Neuron (in vitro differentiated cells): ENCODE data around the gene SETBP1.
A peak's percentile ranks its signal among the peaks of the same experiment; 100 is the strongest.

ENCODE experiments used
- H2AFZ ChIP-seq: one replicate; pipeline ENCODE4 v1.6.1; 2013; ENCODE audit warnings: low read depth, mild to moderate bottlenecking, inconsistent platforms, low read length, moderate library complexity
- H3K27me3 ChIP-seq: one replicate; pipeline ENCODE4 v1.6.1; 2013; ENCODE audit warnings: low read length; ENCODE audit not compliant: insufficient read depth
- H3K36me3 ChIP-seq: one replicate; pipeline ENCODE4 v1.6.1; 2013; ENCODE audit warnings: low read length; ENCODE audit not compliant: insufficient read depth
- H3K4me1 ChIP-seq: one replicate; pipeline ENCODE4 v1.6.1; 2013; ENCODE audit warnings: low read length; ENCODE audit not compliant: insufficient read depth
- H3K4me3 ChIP-seq: 2 replicates; pipeline ENCODE4 v1.5.1; 2013; ENCODE audit warnings: mild to moderate bottlenecking, low read length, moderate library complexity
- H3K9me3 ChIP-seq: one replicate; pipeline ENCODE4 v1.6.1; 2013; ENCODE audit warnings: low read length

SETBP1 gene

DNA sequence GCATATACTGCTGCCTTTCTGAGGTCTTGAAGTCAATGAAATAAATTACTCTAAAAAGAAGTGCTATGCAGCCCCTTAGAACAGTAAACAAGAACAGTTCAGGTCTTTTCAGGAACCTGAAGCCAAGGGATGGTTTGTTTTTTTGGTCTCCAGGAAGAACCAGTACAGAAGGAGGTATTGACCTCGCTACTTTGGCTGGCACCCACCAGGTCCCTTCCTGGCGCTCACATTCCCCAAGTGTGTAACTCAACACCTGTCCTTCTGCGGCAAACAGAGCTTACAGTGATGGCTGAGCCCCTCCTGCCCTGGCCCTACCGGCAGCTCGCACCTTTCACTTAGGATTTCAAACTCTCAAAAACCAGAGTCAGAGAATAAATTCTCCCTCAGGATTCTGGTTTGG, 51.9 kb downstream of the SETBP1 start:
- peaks cover 26% of the 10 kb centered on the region for H3K4me1 ChIP-seq
- H2AFZ ChIP-seq, result no peak overlapping the region
- H3K4me3 ChIP-seq, result no peak overlapping the region
- no peaks in the 10 kb centered on the region for H3K27me3 ChIP-seq
- H3K9me3 ChIP-seq, result no peaks in the 10 kb centered on the region
- H3K36me3 ChIP-seq, result peaks cover 10% of the 10 kb centered on the region

GRCh38 chr18:44733069-44733753, 52.5 kb downstream of the SETBP1 start:
- Histone ChIP-seq H3K4me3 (no peak overlapping the region), H3K4me1 (peaks cover 20% of the 10 kb centered on the region), H3K36me3 (peaks cover 10% of the 10 kb centered on the region), H3K27me3 (no peaks in the 10 kb centered on the region), H2AFZ (no peak overlapping the region), H3K9me3 (no peaks in the 10 kb centered on the region)

GRCh38 chr18:44733754-44734465, 53.2 kb downstream of the SETBP1 start:
- no peaks in the 10 kb centered on the region for H3K9me3 ChIP-seq
- no peaks in the 10 kb centered on the region for H3K27me3 ChIP-seq
- H3K4me1 ChIP-seq, result peaks cover 19% of the 10 kb centered on the region
- H3K4me3 ChIP-seq, result no peak overlapping the region
- H2AFZ ChIP-seq, result no peak overlapping the region
- peaks cover 10% of the 10 kb centered on the region for H3K36me3 ChIP-seq

- Histone ChIP-seq H3K27me3 (no peaks in the 10 kb centered on the region), H3K4me1 (peaks cover 19% of the 10 kb centered on the region), H2AFZ (no peak overlapping the region), H3K4me3 (no peak overlapping the region), H3K9me3 (no peaks in the 10 kb centered on the region), H3K36me3 (peaks cover 12% of the 10 kb centered on the region)
Measured at GRCh38 chr18:44735096-44735495, 54.4 kb downstream of the SETBP1 start.

DNA sequence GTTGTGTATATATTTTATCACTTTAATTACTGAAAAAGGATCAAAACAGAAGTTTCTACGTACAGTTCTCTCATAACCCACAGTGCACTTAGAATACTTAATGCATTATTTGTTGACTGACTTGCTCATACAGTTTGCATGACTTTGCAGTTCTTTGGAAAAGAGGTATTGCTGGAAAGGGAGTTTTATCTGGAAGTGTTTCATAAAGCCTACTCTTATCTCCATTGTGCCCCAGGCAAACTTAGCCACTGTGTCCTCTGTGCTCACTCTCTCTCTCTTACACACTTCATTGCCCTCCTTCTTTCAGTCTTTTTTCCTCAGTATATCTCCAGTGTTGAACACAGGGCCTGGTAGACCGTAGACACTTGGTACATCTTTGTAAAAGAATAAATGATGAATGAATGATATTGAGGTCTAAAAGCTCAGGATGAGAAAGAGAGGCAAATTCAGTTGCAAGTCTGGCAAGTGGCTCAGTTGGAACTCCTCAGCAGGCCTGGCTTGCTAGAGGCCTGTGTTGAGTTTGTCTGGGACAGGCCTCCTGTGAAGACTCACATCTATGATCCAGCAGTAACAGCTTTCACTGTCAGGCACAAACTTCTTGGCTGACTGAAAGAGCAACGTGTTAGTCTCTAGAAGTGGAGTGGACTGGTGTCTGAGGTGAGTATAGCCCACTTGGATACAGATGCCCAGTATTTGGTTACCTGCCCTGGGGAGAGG, 56.1 kb downstream of the SETBP1 start:
- Histone ChIP-seq H3K9me3 (no peaks in the 10 kb centered on the region), H3K36me3 (peaks cover 14% of the 10 kb centered on the region), H3K27me3 (no peaks in the 10 kb centered on the region), H3K4me3 (no peak overlapping the region), H3K4me1 (peaks cover 21% of the 10 kb centered on the region), H2AFZ (no peak overlapping the region)

DNA sequence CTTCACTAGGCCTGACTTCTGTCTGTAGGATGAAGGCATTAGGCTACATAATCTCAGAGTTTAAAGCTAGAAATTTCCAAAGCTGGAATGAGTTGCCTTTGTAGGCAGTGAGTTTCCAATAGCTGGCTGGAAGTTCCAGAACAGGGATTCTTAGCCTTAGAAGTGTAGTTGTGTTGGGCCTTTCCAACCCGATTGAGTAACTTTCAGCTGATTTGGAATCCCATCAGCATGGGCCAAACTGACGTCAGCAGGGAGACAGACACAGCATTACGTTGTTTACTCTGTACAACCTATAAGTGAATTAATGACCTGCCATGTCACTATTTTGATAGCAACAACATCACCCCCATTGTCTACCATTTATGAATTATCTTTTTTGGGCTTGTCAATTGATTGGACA, 56.9 kb downstream of the SETBP1 start:
- H3K4me3 ChIP-seq, result no peak overlapping the region
- H3K36me3 ChIP-seq, result peaks cover 14% of the 10 kb centered on the region
- H3K4me1 ChIP-seq, result peaks cover 28% of the 10 kb centered on the region
- no peaks in the 10 kb centered on the region for H3K9me3 ChIP-seq
- H3K27me3 ChIP-seq, result no peaks in the 10 kb centered on the region
- H2AFZ ChIP-seq, result no peak overlapping the region

DNA sequence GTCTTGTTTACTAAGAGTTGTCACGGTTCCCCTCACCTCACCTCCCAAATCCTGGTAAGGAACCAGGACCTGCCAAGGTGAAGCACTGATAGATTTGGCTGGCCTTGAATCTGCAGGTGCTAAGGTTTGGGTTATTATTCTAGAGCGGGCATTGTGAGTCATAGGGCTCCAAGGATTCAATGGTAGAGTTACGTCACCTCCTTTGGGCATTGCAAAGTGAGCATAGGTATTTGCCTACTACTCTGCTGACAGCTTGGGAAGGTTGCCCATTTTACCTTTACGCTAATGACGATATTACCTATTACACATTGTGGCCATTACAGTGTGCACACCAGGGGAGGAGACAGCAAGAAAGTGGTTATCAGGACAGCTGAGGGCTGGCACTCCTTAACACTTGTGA, 59.3 kb downstream of the SETBP1 start:
- peaks cover 14% of the 10 kb centered on the region for H3K36me3 ChIP-seq
- H3K27me3 ChIP-seq, result no peaks in the 10 kb centered on the region
- no peak overlapping the region for H2AFZ ChIP-seq
- peaks cover 38% of the 10 kb centered on the region for H3K4me1 ChIP-seq
- no peaks in the 10 kb centered on the region for H3K9me3 ChIP-seq
- no peak overlapping the region for H3K4me3 ChIP-seq

DNA sequence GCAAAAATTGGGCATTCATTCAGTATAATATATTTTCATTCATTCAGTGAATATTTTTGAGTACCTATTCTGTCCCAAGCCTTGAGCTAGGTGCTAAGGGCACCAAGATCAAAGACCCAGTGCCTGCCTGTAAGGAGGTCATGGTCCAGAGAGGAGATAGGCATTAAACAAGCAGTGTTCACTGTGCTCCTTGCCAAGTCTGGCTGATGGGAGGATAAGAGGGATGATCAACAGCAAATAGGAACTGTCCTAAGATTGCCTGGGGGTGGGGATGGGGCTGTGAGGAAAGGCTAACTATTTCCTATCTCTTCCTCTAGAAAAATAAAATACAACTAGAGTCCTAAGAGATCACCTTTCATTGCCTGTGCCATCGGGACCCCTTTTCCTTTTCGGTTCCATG, 60.4 kb downstream of the SETBP1 start:
- H3K4me1 ChIP-seq, result peaks cover 47% of the 10 kb centered on the region
- H3K36me3 ChIP-seq, result peaks cover 11% of the 10 kb centered on the region
- H3K9me3 ChIP-seq, result no peaks in the 10 kb centered on the region
- no peak overlapping the region for H2AFZ ChIP-seq
- no peaks in the 10 kb centered on the region for H3K27me3 ChIP-seq
- H3K4me3 ChIP-seq, result no peak overlapping the region

DNA sequence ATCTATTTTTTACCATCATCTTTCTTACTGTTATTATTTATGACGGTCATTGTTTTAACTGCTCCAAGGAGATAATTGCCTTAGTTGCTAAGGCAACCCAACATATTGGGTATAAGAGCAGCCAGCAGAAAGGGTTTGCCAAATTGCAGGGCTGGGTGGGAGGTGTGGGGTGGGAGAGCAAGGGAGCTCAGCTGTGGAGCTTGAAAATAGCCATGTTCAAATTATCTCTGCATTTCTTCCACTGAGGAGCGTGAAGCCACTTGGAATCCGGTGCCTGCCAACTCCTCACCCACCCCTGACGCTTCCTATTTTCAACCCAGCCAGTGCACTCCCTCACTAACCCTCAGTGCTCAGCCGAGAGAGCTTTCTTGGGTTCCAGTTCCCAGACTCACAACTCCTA, 60.8 kb downstream of the SETBP1 start:
- H3K9me3 ChIP-seq, result no peaks in the 10 kb centered on the region
- H2AFZ ChIP-seq, result no peak overlapping the region
- no peaks in the 10 kb centered on the region for H3K27me3 ChIP-seq
- no peak overlapping the region for H3K4me3 ChIP-seq
- peaks cover 47% of the 10 kb centered on the region for H3K4me1 ChIP-seq
- H3K36me3 ChIP-seq, result peaks cover 11% of the 10 kb centered on the region

DNA sequence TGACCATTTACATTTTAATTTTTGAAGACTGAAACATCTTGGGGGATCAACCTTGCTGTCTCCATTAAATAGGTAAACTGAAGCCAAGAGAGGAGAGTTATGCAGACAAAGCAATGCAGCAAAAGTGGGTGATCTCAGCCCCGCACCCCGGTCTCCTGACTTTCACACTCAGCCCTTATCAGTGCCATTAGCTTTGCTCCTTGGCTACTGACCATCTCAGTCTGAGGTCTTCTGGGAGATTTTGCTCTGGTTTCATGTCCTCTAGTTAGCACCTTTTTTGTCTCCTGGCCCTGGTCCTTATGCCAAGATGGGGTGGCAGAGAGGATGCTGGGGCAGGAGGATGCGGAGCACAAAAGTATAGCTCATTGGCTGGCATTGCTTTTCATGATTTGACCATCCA, 61.4 kb downstream of the SETBP1 start:
- Histone ChIP-seq H3K4me1 (peaks cover 49% of the 10 kb centered on the region), H3K9me3 (no peaks in the 10 kb centered on the region), H3K4me3 (no peak overlapping the region), H2AFZ (no peak overlapping the region), H3K27me3 (no peaks in the 10 kb centered on the region), H3K36me3 (peaks cover 6% of the 10 kb centered on the region)

DNA sequence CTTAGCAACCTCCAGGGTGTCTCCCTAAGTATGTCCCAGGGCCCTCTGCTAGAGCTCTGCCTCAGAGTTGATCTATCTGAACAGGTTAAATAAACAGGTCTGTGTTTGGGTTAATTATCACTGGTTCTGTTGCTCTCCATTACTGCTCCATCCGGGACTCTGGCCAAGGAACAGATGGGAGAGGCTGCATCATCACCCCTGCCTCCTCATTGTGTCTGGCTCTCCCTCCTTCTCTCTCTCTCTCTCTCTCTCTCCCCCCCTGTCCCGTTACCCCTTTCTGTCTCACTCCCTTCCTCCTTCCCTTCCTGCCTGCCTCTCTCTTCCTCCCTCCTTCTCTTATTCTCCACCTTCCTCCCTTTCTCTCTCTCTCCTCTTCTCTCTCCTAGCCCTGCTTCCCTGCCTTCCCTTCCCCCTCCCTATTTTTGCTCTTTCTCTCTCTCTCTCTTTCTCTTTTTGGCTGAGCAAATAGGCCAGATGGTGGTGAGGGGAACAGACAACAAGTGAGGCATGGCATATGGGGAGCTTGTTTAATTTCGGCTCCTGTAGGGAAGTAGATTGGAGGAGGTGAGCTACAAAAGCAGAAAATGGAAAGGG, 62.1 kb downstream of the SETBP1 start:
- H3K36me3 ChIP-seq, result peaks cover 6% of the 10 kb centered on the region
- peaks cover 54% of the 10 kb centered on the region for H3K4me1 ChIP-seq
- H3K27me3 ChIP-seq, result no peaks in the 10 kb centered on the region
- no peak overlapping the region for H3K4me3 ChIP-seq
- H3K9me3 ChIP-seq, result no peaks in the 10 kb centered on the region
- no peak overlapping the region for H2AFZ ChIP-seq

DNA sequence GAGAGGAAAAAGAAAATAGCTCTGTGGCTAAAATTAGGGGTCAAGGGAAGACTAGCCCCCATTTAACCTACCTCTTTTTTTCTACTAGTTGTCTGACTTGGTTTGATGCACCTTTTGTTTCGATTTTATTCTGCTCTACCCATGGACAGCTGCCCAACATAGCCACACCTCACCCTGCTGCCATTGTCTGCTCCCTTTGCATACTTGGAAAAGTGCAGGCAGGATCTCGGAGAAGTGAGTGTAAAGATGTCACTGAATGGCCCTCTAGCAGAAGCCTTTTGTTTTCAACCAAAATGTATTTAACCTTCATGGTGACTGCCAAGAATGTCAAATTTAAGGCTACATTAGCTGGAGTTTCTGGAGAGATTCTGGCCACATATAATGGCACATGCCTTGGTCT, 62.9 kb downstream of the SETBP1 start:
- Histone ChIP-seq H3K4me1 (peaks cover 54% of the 10 kb centered on the region), H3K27me3 (no peaks in the 10 kb centered on the region), H3K4me3 (peak overlapping the region; percentile 41), H3K36me3 (peaks cover 6% of the 10 kb centered on the region), H3K9me3 (no peaks in the 10 kb centered on the region), H2AFZ (no peak overlapping the region)
